Nephron progenitor cell (in vitro differentiated cells): ENCODE data around the gene MGAT5B.
"Not testable (repeated sequence)": the region's sequence is repeated elsewhere in the genome, so short reads cannot be mapped to it uniquely, and the experiment has no call there.

Source experiments
- DNase-seq: peaks from one replicate; pipeline ENCODE4 v3.0.0; 2021
- H3K27ac Mint-ChIP-seq: 2 replicates; pipeline ENCODE4 v1.8.0; 2021; ENCODE audit warnings: mild to moderate bottlenecking, moderate library complexity, mixed read lengths
- H3K27me3 Mint-ChIP-seq: 2 replicates; pipeline ENCODE4 v1.8.0; 2021; ENCODE audit warnings: mild to moderate bottlenecking, low read depth, mixed read lengths; ENCODE audit not compliant: poor library complexity
- H3K36me3 Mint-ChIP-seq: 2 replicates; pipeline ENCODE4 v1.8.0; 2021; ENCODE audit warnings: low read depth, mixed read lengths
- H3K4me1 Mint-ChIP-seq: 2 replicates; pipeline ENCODE4 v1.8.0; 2021; ENCODE audit warnings: mixed read lengths
- H3K4me3 Mint-ChIP-seq: 2 replicates; pipeline ENCODE4 v1.8.0; 2021; ENCODE audit warnings: mild to moderate bottlenecking, moderate library complexity, mixed read lengths
- H3K9me3 Mint-ChIP-seq: 2 replicates; pipeline ENCODE4 v1.8.0; 2021; ENCODE audit warnings: mild to moderate bottlenecking, moderate library complexity, mixed read lengths
- CTCF ChIP-seq: fragments of 200-600 bp; sonication (generic); IDR thresholded peaks from 2 replicates; pipeline ENCODE4 v1.5.0; 2021; ENCODE audit warnings: antibody characterized with exemption

Gene MGAT5B

GRCh38 chr17:76968707-76969597 is 100.7 kb downstream of the MGAT5B start:
- H3K27ac Mint-ChIP-seq = peak overlapping the region; percentile 83
- peaks cover 44% of the 10 kb centered on the region for H3K27me3 Mint-ChIP-seq
- DNase-seq = peak; percentile 77
- peaks cover 34% of the 10 kb centered on the region for H3K4me1 Mint-ChIP-seq
- no peaks in the 10 kb centered on the region for H3K36me3 Mint-ChIP-seq
- H3K4me3 Mint-ChIP-seq = peak overlapping the region; percentile 82
- no peak for TF ChIP-seq CTCF
- no peaks in the 10 kb centered on the region for H3K9me3 Mint-ChIP-seq

GRCh38 chr17:76969598-76970172 is 101.5 kb downstream of the MGAT5B start:
- Mint-ChIP-seq H3K27ac (peak overlapping the region; percentile 66), H3K4me1 (peaks cover 34% of the 10 kb centered on the region), H3K27me3 (peaks cover 44% of the 10 kb centered on the region), H3K36me3 (no peaks in the 10 kb centered on the region), H3K4me3 (peak overlapping the region; percentile 82), H3K9me3 (no peaks in the 10 kb centered on the region)
- TF ChIP-seq CTCF = no peak
- peak; percentile 77 for DNase-seq

- Mint-ChIP-seq H3K4me3 (peak overlapping the region; percentile 65), H3K4me1 (peaks cover 34% of the 10 kb centered on the region), H3K27me3 (peaks cover 44% of the 10 kb centered on the region)
- not testable (repeated sequence) for H3K27ac Mint-ChIP-seq, DNase-seq, H3K36me3 Mint-ChIP-seq, H3K9me3 Mint-ChIP-seq
Observed at GRCh38 chr17:76970228-76970627, 102.0 kb downstream of the MGAT5B start.

GRCh38 chr17:76972046-76972641 is 103.9 kb downstream of the MGAT5B start:
- DNase-seq = no peak
- peaks cover 34% of the 10 kb centered on the region for H3K4me1 Mint-ChIP-seq
- peaks cover 40% of the 10 kb centered on the region for H3K27me3 Mint-ChIP-seq
- no peaks in the 10 kb centered on the region for H3K36me3 Mint-ChIP-seq
- no peak for TF ChIP-seq CTCF
- no peak overlapping the region for H3K27ac Mint-ChIP-seq
- H3K9me3 Mint-ChIP-seq = peaks cover 14% of the 10 kb centered on the region
- no peak overlapping the region for H3K4me3 Mint-ChIP-seq

GRCh38 chr17:76973040-76973439 is 104.8 kb downstream of the MGAT5B start:
- Mint-ChIP-seq H3K4me3 (no peak overlapping the region), H3K27ac (no peak overlapping the region), H3K4me1 (peaks cover 34% of the 10 kb centered on the region), H3K27me3 (peaks cover 39% of the 10 kb centered on the region), H3K36me3 (peaks cover under 1% of the 10 kb centered on the region), H3K9me3 (peaks cover 23% of the 10 kb centered on the region)
- no peak for TF ChIP-seq CTCF
- no peak for DNase-seq

- Mint-ChIP-seq H3K27ac (no peak overlapping the region), H3K4me1 (peaks cover 26% of the 10 kb centered on the region), H3K9me3 (peaks cover 37% of the 10 kb centered on the region), H3K36me3 (peaks cover 4% of the 10 kb centered on the region), H3K4me3 (no peak overlapping the region), H3K27me3 (peaks cover 40% of the 10 kb centered on the region)
- no peak for TF ChIP-seq CTCF
- DNase-seq = no peak
Observed at GRCh38 chr17:76974721-76975120, 106.5 kb downstream of the MGAT5B start.

- not testable (repeated sequence) for H3K36me3 Mint-ChIP-seq, H3K4me1 Mint-ChIP-seq, DNase-seq
Observed at GRCh38 chr17:76978050-76978449, 109.8 kb downstream of the MGAT5B start.

More at GRCh38 chr17:76978050-76978449, 109.8 kb downstream of the MGAT5B start:
- H3K4me3 Mint-ChIP-seq, H3K27ac Mint-ChIP-seq: not testable (repeated sequence)
- peaks cover 39% of the 10 kb centered on the region for H3K27me3 Mint-ChIP-seq
- peaks cover 41% of the 10 kb centered on the region for H3K9me3 Mint-ChIP-seq
